ENCODE results near the gene DOCK4.
"Not testable (repeated sequence)": the region's sequence is repeated elsewhere in the genome, so short reads cannot be mapped to it uniquely, and the experiment has no call there.

Gene DOCK4

DNA sequence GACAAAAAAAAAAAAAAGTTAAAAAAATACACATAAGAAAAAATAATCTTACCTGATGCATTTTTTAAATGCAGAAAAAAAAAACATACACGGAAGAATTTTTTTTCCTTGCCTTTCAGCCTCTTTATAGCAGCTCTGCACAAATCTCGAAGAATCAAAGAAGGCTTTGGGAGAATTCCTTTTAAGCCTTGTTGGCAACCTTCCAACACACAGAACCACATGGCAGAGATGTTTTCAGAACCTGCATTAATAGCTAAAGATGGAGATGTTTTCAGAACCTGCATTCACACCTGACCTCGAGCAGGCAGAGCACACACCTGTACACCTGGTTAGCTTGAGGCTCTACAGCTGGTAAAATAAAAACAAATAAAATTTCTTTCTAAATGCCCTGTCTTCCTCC lies 65.6 kb downstream of the DOCK4 start:
- H3K4me3 Mint-ChIP-seq: no peak overlapping the region
- H3K27ac Mint-ChIP-seq: no peak overlapping the region
- H3K4me1 Mint-ChIP-seq: no peaks in the 10 kb centered on the region
- no peak for ATAC-seq
- no peaks in the 10 kb centered on the region for H3K36me3 Mint-ChIP-seq
- no peaks in the 10 kb centered on the region for H3K9me3 Mint-ChIP-seq
- H3K27me3 Mint-ChIP-seq: no peaks in the 10 kb centered on the region

DNA sequence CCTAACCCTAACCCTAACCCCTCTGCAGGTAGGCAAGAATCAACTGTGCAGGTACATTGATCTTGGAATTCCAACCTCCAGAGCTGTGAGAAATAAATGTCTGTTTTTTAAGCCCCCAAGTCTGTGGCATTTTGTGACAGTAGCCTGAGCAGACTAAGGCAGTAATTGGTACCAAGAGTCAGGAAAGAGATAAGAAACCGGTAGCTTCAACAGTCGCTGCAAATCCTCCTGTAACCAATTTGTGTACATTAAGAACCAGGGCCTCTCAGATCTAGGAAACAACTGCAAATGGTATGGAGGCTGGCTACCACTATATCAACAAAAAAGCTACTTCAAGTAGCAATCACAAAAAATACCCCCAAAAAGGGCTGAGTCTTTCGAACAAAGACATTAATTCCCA lies 67.3 kb downstream of the DOCK4 start:
- H3K27me3 Mint-ChIP-seq: no peaks in the 10 kb centered on the region
- H3K4me1 Mint-ChIP-seq: no peaks in the 10 kb centered on the region
- H3K9me3 Mint-ChIP-seq: no peaks in the 10 kb centered on the region
- no peaks in the 10 kb centered on the region for H3K36me3 Mint-ChIP-seq
- no peak overlapping the region for H3K4me3 Mint-ChIP-seq
- H3K27ac Mint-ChIP-seq: no peak overlapping the region
- ATAC-seq: no peak

DNA sequence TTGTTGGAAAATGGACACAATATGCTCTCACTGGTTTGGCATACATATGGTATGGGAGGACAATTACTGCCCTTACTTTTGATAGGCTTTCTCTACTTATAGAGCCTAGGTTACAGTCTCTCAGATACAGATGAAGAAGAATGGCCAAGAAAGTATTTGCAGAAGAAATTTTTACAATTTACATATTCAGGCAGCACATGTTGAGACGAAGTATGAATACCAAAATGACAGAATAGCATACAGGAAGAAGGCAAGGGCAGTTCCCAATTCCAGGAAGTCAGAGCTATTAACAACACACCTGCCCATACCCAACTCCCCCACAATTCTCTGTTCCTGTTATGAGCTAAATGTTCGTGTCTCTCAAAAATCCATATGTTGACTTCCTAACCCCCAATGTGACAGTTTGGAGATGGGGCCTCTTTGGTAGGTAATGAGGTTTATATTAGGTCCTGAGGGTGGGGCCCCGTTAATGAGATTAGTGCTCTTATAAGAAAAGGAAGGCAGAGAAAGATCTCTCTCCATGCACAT lies 67.8 kb downstream of the DOCK4 start:
- no peak overlapping the region for H3K27ac Mint-ChIP-seq
- ATAC-seq: peak; percentile 31
- H3K4me1 Mint-ChIP-seq: no peaks in the 10 kb centered on the region
- H3K36me3 Mint-ChIP-seq: no peaks in the 10 kb centered on the region
- no peak overlapping the region for H3K4me3 Mint-ChIP-seq
- no peaks in the 10 kb centered on the region for H3K9me3 Mint-ChIP-seq
- H3K27me3 Mint-ChIP-seq: no peaks in the 10 kb centered on the region

DNA sequence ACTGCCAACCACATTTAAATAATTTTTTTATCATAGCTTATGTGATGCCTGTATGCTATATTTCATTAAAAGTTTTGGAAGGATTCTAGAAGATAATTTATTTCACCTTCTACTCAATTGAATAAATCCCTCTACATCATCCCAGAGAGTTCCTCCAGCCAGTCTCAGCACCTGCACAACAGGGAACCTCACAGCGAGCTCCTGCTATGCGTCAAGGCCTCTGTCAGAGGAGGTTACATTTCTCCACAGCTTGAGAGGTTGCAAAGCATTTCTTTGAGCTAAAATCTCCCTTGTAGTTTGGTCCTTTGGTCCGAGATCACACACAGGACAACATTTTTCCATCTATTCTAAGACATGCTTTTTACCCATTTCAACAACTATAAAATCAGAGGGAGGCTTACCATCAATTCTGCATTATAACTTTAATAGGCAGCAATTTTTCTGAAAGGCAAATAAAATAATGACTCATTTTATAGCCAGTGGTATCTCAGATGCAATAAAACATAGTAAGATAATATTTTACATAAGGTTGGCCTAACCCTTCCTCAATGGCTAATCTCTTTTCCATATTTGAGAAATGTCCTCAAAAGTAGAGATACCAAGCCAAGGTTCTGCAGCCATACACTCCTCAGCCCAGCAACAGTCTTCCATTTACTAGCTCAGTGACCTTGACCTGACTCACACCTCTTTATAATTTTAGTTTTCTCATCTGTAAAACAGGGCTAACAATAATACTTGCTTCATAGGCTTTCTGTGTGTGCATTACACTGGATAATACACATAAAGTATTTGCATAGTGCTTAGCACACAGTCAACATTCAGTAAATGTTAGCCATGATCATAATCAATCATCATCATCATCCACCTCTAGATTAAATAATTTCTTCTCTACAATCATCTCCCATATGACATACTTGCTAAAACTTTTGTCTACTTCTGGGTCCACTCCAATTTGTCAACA lies 68.8 kb downstream of the DOCK4 start:
- Mint-ChIP-seq H3K27me3 (no peaks in the 10 kb centered on the region), H3K4me1 (no peaks in the 10 kb centered on the region), H3K4me3 (no peak overlapping the region), H3K9me3 (no peaks in the 10 kb centered on the region), H3K36me3 (no peaks in the 10 kb centered on the region), H3K27ac (no peak overlapping the region)
- ATAC-seq: no peak

DNA sequence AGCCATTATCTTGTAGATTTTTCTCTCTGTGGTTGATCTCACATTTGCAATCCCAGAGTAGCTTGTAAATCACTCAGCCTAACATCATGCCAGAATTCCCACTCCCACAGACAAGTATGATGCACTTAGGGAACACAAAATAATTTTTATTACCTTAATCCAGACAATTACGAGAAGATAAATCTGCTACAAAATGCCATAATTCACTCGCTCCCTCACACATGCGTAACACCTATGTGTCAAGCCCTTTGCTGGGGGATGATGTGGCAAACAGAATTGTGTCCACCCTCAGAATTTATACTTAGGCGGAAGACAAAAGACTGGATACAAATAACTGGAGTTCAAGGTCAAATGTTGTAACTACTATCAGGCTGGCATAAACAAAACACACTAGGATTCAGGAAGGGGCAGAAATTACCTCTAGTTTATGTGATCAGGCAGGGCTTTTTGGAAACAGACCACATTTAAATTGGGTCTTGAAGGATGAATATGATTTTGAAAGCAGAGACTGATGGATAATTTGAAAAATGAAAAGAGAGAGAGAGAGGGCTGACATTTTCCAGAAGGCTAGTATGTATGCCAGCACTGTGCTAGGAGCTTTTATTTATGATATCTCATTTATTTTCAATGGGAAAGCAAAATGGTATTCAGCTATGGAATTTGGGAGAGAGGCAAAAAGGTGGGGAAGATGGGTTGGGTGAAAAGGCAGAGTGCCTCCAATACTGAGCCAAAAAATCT lies 69.8 kb downstream of the DOCK4 start:
- H3K9me3 Mint-ChIP-seq: no peaks in the 10 kb centered on the region
- H3K4me3 Mint-ChIP-seq: no peak overlapping the region
- H3K27me3 Mint-ChIP-seq: no peaks in the 10 kb centered on the region
- ATAC-seq: no peak
- no peaks in the 10 kb centered on the region for H3K36me3 Mint-ChIP-seq
- H3K4me1 Mint-ChIP-seq: no peaks in the 10 kb centered on the region
- no peak overlapping the region for H3K27ac Mint-ChIP-seq

DNA sequence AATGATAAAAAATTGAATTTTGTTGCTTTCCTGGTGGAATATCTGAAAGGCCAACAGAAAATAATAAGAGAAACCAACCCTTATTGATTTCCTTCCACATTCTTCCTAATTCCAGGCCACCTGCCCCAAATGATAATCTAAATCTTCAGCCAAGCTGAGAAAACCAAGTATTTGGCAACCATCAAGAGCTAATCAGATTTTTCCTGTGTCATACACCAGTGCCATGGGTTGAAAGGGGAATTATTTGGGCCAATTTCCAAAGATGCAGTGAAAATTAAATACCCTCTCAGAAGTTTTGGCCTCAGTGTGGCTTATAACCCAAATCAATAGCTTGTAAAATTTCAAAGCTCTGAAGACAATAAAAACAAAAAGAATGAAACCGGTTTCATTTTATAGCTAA lies 70.4 kb downstream of the DOCK4 start:
- Mint-ChIP-seq H3K27ac (no peak overlapping the region), H3K27me3 (no peaks in the 10 kb centered on the region), H3K9me3 (no peaks in the 10 kb centered on the region), H3K4me3 (no peak overlapping the region), H3K36me3 (no peaks in the 10 kb centered on the region), H3K4me1 (no peaks in the 10 kb centered on the region)
- no peak for ATAC-seq

DNA sequence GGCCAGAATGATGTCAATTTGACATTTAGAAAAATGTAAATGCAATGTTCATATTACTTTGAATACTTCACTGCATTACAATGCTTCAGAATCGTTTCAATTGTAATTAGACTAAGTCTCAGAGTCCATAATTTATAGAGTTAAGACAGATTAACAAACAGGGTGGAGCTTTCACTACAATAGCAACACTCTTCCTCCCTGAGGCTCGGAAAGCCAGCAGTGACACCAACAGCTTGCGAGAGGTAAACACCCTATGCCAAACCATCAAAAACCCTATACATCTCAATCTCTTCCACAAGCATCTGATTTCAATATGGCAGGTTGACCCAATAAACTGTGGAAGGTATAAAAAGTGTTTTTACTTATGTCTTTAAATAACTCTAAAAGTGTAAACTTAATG lies 72.2 kb downstream of the DOCK4 start:
- no peaks in the 10 kb centered on the region for H3K27me3 Mint-ChIP-seq
- H3K4me3 Mint-ChIP-seq: no peak overlapping the region
- H3K9me3 Mint-ChIP-seq: no peaks in the 10 kb centered on the region
- ATAC-seq: no peak
- H3K36me3 Mint-ChIP-seq: no peaks in the 10 kb centered on the region
- no peaks in the 10 kb centered on the region for H3K4me1 Mint-ChIP-seq
- no peak overlapping the region for H3K27ac Mint-ChIP-seq

DNA sequence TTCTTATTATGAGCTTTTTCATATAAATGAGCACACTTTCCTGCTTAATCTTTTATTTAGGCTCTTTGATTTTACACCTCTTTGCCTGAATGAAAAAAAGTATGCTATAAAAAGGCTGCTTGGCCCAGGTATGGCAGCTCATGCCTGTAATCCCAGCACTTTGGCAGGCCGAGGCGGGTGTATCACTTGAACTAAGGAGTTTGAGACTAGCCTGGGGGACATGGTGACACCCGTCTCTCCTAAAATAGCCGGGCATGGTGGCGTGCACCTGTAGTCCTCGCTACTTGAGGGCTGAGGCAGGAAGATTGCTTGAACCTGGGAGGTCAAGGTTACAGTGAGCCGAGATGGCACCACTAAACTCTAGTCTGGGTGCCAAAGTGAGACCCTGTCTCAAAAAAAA lies 72.9 kb downstream of the DOCK4 start:
- Mint-ChIP-seq H3K27ac (no peak overlapping the region), H3K4me3 (no peak overlapping the region), H3K9me3 (no peaks in the 10 kb centered on the region), H3K4me1 (no peaks in the 10 kb centered on the region), H3K27me3 (no peaks in the 10 kb centered on the region), H3K36me3 (no peaks in the 10 kb centered on the region)
- ATAC-seq: no peak

DNA sequence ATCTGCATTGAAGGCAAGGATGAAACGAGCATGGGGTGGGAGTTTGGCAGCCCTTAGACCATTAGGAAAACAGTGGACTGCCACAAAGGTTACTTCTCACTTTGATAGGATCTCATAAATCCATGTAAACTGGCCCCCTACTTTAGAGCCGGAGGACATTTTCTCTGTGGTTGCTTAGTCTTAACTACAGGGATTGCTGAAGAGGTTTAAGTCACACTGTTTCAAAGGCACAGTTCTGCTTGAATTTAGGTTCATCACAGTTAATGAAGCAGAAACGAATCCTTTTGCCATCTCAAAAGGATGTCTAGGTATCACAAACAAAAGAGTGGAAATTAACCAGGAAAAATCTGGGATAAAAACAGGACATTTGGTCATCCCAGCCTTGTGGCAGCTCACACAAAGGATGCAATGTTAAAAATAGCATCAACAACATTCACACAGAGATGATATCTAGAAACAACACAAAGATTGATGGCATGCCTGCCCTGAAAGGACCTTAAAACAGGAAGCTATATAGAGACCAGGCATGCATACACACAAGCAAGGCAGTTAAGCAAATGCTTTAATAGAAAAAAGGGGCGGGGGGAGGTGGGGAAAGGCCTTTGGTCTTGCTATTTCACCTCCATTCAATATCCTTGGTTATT lies 74.0 kb downstream of the DOCK4 start:
- no peaks in the 10 kb centered on the region for H3K36me3 Mint-ChIP-seq
- no peak overlapping the region for H3K27ac Mint-ChIP-seq
- no peaks in the 10 kb centered on the region for H3K9me3 Mint-ChIP-seq
- no peaks in the 10 kb centered on the region for H3K27me3 Mint-ChIP-seq
- H3K4me1 Mint-ChIP-seq: no peaks in the 10 kb centered on the region
- ATAC-seq: no peak
- no peak overlapping the region for H3K4me3 Mint-ChIP-seq

DNA sequence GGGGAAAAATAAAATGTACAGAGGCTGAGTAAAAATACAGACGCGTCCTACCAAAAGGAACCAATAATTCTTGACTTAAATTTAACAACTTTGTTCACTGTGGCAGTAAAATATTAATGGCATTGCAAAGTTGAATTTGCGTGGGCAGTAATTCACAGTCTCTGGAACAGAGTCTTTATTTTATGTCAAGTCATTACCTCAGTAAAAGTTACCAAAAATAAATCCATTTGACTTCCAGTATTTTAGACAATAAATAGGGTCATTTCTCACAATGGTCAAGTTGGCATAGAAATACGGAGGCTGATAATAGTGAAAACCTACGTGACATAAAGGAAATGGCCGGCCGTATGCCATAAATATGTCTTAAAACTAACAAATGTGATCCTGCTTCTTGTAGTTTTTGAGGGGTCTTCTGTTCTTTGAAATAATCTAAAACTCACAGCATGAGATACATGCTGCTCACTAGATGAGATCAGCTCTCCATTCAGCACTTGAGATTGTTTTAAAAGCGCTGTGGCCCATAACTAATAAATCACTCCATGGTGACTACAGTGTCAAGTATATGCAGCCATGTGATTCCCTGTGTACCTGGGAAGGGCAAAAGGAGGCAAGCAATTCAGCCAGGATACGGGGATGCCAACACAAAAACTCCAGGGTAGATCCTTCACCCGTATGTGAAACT lies 75.3 kb downstream of the DOCK4 start:
- ATAC-seq: no peak

DNA sequence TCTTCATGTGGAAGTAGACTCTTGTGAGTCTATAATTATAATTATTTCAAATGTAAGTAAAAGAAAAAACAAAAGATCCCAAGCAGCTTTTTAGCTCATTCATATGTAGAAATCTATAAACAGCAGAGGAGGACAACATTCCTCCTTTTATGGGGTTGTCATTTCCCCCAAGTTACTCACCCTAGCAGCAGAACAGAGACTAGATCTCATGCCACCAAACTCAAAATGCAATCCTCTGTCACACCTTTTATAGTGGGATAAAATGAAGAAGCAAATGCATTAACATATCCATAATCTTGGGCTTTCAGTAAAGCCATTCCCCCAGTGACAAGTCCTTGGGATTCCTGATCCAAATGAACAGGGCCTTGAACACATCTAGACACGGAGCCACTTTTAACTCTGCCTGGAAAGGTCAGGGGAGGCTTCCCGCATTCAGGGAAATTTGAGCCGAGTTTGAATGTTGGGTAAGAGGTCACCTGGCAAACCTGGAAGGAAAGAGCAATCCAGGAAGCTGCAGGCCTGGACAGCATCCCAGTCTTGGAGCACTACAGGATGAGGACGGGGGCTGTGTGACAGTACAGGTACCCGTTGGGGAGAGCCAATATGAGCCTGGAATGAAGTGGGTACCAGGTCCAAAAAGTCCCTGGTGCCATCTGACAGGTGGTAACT lies 76.4 kb downstream of the DOCK4 start:
- no peaks in the 10 kb centered on the region for H3K36me3 Mint-ChIP-seq
- no peaks in the 10 kb centered on the region for H3K9me3 Mint-ChIP-seq
- H3K4me3 Mint-ChIP-seq: no peak overlapping the region
- no peaks in the 10 kb centered on the region for H3K27me3 Mint-ChIP-seq
- H3K4me1 Mint-ChIP-seq: no peaks in the 10 kb centered on the region
- no peak overlapping the region for H3K27ac Mint-ChIP-seq
- no peak for ATAC-seq

More for the DNA sequence above, 75.3 kb downstream of the DOCK4 start:
- no peaks in the 10 kb centered on the region for H3K27me3 Mint-ChIP-seq
- no peak overlapping the region for H3K4me3 Mint-ChIP-seq
- H3K9me3 Mint-ChIP-seq: no peaks in the 10 kb centered on the region
- no peaks in the 10 kb centered on the region for H3K36me3 Mint-ChIP-seq
- H3K4me1 Mint-ChIP-seq: no peaks in the 10 kb centered on the region
- H3K27ac Mint-ChIP-seq: no peak overlapping the region

DNA sequence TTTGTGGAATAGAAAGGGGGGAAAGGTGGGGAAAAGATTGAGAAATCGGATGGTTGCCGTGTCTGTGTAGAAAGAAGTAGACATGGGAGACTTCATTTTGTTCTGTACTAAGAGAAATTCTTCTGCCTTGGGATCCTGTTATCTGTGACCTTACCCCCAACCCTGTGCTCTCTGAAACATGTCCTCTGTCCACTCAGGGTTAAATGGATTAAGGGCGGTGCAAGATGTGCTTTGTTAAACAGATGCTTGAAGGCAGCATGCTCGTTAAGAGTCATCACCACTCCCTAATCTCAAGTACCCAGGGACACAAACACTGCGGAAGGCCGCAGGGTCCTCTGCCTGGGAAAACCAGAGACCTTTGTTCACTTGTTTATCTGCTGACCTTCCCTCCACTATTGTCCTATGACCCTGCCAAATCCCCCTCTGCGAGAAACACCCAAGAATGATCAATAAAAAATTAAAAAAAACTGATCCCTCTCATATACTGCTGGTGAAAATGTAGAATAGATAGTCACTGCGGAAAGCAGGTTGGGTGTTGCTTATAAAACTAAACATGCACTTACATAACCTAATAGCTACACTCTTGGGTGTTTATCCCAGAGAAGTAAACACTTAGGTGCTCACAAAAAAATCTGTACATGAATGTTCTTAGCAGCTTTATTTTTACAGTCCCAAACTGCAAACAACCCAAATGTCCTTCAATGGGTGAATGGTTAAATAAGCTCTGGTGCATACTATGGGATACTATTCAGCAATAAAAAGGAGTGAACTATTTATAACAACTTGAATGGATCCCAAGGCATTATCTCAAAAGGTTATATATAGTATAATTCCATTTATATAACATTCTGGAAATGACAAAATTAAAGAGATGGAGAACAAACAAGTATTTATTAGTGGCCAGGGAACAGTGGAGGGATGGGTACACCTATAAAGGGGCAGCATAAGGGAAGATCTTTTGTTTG lies 77.5 kb downstream of the DOCK4 start:
- H3K36me3 Mint-ChIP-seq, H3K27ac Mint-ChIP-seq, H3K27me3 Mint-ChIP-seq, H3K4me1 Mint-ChIP-seq, H3K4me3 Mint-ChIP-seq, ATAC-seq, H3K9me3 Mint-ChIP-seq: not testable (repeated sequence)

DNA sequence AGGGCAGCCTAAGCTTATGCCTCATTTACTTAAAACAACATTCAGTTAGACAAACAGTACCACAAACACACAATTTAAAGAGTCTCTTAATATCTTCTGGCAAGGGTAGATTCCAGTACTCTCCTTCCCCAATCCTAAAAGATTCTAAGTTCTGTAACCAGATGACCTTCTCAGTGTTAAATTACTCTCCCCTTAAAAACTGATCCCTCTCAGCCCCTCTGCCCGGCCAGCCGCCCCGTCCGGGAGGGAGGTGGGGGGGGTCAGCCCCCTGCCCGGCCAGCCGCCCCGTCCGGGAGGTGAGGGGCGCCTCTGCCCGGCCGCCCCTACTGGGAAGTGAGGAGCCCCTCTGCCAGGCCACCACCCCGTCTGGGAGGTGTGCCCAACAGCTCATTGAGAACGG lies 78.2 kb downstream of the DOCK4 start:
- not testable (repeated sequence) for H3K36me3 Mint-ChIP-seq, H3K27ac Mint-ChIP-seq, H3K4me1 Mint-ChIP-seq, ATAC-seq, H3K9me3 Mint-ChIP-seq, H3K4me3 Mint-ChIP-seq, H3K27me3 Mint-ChIP-seq

DNA sequence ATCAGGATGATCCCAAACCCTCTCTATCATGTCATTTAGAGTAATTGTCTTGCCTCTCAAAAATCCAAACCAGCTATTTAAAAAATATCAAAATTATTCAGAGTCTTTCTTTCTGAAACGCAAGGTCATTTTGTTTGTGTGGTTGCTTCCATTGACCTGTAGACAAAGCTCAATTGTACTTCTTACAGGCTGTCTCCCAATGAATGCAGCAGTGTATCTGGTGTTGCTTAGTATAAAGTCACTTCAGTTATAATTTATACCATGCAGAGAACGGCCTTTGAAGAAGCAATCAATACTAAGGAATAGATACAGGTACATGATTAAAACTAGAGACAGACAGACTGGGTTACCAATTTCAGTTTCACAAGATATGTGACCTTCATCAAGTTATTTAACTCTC lies 80.9 kb downstream of the DOCK4 start:
- Mint-ChIP-seq H3K27ac (no peak overlapping the region), H3K9me3 (no peaks in the 10 kb centered on the region), H3K27me3 (no peaks in the 10 kb centered on the region), H3K4me1 (no peaks in the 10 kb centered on the region), H3K4me3 (no peak overlapping the region), H3K36me3 (no peaks in the 10 kb centered on the region)
- ATAC-seq: no peak

Data from stimulated activated memory B cell treated with anti-CD40 and anti-IgM and Interleukin-4, amounts not matched to agents 10 μg/mL and 1 μg/mL and 100 μg/mL, for 72 hours (primary cell).